HG03457 (cell line): ENCODE data around the gene KCNJ12.
"Not testable (repeated sequence)": the region's sequence is repeated elsewhere in the genome, so short reads cannot be mapped to it uniquely, and the experiment has no call there.

Experiments used
- ATAC-seq: cut with Tn5 transposase; IDR thresholded peaks from one replicate; pipeline ENCODE4 v1.9.1; 2021; ENCODE audit warnings: moderate number of reproducible peaks; ENCODE audit not compliant: unreplicated experiment

Gene KCNJ12

DNA sequence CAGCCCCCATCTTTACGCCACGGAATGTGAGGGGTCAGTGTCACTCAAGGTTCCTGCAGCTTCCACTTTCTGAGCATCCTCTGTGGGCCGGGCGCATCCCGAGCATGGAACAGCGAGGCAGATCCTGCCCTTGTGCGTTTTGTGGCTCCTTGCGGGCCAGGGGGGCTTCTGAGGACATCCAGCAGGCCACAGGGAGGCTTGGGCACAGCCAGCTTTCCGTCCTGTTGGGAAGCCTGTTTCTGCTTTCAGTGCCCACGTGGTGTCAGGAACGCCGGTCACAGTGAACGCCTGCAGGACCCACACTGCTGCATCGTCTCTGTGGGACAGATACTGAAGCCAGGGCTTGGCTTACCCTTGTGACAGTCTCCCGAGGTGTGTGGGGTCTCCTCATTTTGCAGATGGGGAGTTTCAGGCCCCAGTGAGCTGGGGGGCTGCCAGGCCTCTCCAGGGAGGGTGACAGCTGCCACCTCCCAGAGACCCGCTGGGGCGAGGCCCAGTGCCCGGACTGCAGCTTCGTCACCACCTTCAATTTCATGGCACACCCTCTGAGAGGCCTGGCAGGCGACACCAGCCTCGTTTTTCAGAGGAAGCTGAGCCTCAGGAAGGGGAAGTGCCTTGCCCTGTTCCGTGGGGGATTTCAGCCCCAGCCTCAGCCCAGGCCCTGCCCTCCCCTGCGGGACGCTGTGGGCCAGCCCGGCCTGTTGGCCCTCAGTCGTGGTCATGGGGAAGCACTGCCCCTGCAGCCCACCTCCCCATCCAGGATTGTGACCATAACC, 29.0 kb downstream of the KCNJ12 start:
- not testable (repeated sequence) for ATAC-seq

DNA sequence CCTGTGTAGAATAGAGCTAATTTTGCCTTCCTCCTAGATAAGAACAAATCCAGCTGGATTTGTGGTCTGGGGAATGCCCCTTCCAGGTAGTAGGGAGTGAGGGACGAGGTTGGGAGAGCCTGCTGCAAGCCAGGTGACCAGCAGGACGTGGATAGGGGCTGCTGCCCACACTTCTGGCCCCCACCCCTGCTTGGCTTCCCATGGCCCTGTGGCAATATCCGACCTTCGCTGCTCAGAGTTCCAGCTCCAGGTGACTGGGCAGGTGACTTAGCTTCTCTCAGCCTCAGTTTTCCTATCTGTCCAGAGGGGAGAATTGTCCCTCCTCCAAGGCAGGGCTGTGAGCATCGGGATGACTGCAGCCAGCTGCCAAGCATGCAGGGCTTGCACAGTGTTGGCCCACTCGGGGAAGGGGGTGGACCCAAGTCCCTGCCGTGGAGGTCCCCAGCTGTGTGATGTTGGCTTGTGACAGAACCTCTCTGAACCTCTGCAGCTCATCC, 29.8 kb downstream of the KCNJ12 start:
- not testable (repeated sequence) for ATAC-seq

DNA sequence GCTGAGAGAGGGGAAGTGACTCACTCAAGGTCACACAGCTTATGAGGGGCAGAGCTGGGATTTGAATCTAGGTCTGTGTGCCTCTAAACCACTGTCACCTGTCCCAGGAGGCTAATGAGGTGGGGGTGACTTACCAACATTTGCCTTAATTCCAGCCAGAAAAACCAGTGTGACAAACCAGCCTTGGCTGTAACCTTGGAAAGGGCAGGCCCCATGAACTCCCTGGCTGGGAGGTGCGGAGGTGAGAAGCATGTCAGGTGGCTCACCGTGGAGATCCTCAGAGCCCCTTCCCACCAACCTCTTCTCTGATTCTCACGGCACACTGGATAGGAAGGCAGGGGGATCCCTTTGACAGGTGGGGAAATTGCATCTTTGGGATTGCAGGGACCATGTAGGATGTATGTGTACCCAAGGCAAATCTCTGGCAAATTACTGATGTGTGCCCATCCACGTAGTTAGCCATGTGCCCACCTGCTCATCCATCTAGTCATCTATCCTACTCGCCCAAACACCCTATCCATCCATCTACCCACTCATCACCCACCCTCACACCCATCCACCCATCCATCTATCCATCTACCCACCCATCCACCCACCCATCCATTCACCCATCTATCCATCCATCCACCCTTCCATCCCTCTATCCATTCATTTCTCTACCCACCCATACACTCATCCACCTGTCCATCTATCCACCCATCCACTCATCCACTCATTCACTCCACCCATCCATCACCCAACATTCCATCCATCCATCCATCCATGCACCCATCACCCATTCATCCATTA, 30.7 kb downstream of the KCNJ12 start:
- ATAC-seq = not testable (repeated sequence)

DNA sequence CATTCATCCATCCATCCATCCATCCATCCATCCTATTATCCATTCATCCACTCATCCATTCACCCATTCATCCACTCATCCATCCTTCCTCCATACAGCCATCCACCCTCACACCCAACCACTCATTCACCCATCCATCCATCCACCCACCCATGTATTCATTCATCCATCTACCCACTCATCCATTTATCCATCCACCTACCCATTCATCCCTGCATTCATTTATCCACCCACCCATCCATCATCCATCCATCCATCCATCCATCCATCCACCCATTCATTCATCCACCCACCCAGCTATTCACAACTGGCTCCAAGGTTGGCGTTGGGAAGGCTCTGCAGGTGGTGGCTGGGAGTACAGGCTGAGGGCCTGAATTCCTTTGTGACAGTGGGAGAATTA, 31.6 kb downstream of the KCNJ12 start:
- ATAC-seq = not testable (repeated sequence)

DNA sequence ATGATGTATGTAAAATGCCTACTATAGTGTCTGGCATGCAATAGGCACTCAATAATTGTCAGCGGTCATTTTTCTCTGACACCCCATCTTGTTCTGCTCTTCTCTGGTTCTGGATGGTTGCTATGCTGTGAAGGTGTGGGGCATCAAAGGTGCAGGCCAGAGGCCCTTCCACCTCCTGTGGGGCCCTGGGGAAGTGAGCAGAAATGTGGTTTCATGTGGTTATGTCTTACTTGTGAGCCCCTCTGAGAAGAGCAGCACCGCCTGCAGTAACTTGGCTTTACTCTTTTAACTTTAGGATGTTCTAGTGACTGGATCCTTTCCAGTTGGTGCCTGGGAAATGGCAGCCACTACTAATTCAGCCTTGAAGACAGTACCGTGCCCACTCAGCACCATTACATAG, 32.1 kb downstream of the KCNJ12 start:
- ATAC-seq = not testable (repeated sequence)

DNA sequence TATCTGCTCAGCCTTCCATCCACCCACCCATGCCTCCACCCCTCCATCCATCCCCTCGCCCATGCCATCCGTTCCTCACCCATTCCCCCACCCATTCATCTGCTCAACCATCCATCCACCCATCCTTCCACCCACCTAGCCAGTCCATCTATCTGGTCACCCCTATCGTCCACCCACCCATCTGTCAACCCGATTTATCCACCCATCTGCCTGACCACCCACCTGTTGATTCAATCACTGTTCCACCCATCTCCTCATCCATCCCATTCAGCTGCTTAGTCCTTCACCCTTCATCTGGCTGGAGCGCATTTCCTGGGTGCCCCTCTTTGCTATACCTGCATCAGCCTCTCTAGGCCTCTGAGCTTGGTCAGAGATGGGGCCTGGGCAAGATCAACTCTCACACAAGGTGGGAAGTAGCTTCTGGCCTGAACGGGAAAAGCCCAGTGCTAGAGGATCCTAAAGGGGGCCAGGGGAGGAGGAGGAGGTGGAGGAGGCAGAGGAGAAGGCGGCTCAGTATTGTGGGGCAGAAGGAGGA, 32.7 kb downstream of the KCNJ12 start:
- not testable (repeated sequence) for ATAC-seq

DNA sequence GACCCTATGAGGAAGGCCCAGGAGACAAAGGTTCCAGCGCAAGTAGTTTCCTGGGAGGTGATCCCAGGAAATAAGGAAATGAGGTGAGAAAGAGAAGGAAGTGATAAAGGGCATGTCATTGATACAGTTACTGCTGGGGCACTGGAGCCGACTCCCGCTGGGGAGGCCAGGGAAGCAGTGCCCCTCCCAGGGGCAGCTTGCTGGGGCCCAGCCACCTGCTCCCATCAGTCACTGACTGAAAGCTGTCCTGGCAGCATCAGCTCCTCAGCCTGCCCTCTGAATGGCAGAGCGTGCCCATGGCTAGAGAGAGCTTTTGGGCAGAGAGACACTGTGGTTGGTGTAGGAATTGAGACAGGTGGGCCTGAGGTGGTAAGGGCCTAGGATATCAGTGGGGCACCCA, 33.2 kb downstream of the KCNJ12 start:
- not testable (repeated sequence) for ATAC-seq

DNA sequence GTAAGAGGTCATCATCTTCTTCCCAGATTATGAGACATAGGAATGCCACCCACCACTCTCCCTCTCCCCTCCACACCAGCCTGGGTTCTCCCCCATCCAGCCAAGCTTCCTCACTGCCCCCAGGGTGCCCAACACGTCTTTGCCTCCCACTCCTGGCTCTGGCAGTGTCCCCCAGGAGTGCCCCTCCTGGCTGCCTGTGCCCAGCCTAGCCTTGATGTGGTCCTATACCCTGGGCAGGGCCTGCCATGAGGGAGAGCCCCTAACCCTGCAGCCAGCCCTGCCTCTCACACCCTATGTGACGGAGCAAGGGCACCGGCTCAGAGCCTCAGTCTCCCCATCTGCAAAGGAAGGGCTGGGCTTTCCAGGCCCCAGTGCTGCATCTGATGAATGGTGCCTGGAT, 33.8 kb downstream of the KCNJ12 start:
- ATAC-seq = not testable (repeated sequence)

DNA sequence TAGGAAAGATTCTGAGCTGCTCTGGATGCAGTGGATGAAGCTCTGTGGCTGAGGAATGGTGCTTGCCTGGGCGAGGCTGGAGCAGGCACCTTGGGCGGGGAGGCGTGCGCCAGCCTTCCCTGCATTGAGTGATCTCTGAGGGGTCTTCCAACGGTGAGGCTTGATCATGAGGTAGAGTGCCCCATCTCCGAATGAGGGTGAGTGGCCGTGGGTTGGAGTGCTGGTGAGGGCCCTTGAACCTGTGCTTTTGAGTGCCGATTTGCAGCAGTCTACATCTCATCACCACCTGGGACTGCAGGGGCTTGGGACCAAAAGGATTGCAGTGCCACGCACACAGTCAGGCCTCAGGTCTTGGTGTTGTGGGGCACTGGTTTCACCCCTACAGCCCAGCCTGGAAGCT, 34.2 kb downstream of the KCNJ12 start:
- ATAC-seq = not testable (repeated sequence)

DNA sequence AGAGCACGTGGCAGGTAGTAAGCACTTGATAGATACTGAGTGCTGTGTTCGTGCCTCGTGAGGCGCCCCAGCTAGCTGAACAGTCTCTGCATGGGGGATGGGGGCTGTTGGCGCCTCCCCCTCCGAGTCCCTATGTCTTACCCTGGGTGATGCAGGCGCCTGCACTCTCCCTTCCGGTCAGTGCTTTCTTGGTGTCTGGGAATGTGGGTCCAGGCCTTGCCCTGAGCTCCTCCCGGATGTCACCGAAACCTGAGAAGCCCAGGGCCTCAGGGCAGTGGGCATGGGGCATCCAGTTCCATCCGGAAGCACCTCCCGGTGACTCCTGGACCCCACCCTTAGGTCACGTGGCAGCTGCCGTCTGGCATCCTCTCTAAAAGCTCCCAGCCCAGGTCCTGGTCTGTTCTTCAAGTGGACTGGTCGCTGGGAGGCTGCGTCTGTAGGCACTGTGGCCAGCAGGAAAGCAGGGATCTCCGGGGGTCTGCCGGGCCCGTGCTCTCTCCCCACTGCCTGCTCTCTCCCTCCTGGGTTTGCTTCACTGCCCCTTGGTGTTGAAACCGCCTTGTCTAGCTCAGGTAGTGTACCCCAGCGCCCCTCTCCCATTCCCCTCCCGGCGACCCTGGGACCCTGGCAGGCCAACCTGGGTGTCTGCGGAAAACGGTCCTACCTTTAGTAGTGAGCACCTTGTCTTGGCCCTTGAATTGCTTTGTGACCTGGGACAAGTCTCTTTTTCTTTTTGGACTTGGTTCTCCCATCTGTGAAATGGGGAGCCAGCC, 34.9 kb downstream of the KCNJ12 start:
- ATAC-seq = not testable (repeated sequence)

DNA sequence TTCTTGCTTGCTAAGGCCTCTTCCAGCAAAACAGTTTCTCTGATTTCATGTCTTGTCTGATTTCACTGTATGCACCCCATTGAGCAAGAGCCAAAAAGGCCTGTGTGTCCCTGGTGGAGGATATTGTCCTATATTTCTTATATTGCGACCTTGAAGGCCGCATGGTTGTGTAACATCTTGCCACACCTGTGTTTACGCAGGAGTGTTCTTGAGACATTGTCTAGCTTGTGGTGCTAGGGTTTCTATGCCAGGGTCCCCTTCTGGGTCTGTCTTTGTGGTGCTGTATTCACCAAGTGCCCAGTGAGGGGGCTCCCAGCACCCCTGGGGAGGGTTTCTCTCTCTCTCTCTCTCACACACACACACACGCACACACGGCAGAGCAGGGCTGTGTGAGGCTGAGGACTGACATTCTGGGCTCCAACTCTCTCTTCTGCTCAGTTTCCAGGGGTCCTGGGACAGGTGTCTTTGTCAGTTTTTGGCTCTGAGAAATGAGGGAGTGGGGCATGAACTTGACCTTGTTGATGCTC, 35.6 kb downstream of the KCNJ12 start:
- ATAC-seq = not testable (repeated sequence)

DNA sequence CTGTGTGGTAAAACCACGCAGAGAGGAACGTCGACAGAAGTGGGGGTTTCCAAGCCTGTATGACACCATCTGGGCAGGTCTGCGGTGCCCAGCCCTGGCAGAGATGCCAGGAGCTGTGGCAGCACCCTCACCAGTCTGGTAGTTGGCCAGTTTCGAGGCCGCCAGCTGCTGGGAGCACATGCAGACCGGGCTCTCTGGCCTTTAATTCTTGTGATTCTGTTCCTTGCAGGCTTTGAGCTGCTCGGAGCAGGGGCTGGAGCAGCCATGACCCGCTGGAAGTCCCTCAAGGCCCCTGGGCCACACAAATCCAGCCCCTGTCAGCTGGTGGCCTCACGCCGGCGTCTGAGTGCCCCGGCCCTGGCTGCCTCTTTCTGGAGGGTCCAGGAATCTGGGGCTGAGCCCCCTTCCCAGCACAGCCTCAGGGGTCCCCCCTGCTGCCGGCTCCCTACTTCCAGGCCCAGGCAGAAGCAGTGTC, 36.1 kb downstream of the KCNJ12 start:
- ATAC-seq = not testable (repeated sequence)

DNA sequence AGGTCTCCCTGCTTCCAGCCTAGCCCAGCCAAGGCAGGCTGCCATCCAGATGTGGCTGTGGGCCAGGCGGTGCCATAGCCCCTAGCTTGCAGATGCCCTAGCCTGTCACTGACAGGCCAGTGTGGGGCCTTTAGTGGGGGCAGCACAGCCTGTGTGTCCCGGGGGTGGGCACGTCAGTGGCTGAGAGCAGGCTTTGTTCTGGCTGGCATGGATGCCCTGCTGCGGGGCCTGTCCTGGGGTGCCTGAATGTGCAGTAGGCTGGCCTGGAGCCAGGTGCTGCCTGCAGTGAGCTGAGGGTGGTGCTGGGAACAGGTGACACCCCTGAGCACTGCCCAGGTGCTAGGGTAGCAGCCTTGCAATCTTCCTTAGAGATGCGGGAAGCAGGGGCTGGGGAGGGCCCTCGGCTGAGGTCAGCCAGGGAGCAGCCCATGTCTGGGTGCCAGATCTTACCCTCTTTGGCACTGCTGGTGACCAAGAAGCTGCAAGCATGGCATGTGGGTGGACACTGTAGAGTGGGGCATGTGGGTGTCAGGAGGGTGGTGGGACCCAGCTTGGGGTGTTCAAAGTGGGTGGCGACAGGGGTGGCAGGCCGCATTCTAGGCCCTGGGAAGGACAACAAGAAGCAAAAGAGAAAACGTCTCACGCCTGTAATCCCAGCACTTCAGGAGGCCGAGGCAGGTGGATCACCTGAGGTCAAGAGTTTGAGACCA, 37.6 kb downstream of the KCNJ12 start:
- not testable (repeated sequence) for ATAC-seq

DNA sequence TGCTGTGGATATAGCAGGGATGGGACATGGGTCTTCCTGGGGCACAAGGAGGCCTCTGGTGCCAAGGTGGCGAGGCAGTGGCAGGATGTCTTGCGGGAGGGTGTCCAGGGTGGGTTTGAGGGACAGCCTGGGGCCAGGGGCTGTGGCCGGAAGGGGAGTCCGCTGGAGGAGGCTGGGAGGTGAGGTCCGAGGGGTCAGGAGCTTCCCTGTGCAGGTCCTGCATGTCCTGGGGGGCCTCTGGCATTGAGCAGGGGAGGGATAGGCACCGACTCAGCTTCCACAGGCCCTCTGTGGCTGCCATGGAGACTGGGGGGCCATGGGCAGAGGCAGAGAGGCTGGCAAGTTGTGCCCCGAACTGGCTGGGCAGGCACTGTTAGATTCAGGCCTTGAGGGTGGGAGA, 38.5 kb downstream of the KCNJ12 start:
- not testable (repeated sequence) for ATAC-seq

DNA sequence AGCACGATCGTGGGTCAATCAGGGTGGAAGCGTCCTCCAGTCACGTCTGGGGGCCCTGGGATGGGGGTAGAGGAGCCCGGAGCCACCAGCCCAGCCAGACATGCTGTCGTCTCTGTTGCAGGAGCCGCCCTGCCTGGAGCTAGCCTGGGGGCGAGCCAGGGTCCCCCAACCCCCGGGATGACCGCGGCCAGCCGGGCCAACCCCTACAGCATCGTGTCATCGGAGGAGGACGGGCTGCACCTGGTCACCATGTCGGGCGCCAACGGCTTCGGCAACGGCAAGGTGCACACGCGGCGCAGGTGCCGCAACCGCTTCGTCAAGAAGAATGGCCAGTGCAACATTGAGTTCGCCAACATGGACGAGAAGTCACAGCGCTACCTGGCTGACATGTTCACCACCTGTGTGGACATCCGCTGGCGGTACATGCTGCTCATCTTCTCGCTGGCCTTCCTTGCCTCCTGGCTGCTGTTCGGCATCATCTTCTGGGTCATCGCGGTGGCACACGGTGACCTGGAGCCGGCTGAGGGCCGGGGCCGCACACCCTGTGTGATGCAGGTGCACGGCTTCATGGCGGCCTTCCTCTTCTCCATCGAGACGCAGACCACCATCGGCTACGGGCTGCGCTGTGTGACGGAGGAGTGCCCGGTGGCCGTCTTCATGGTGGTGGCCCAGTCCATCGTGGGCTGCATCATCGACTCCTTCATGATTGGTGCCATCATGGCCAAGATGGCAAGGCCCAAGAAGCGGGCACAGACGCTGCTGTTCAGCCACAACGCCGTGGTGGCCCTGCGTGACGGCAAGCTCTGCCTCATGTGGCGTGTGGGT, 39.2 kb downstream of the KCNJ12 start:
- ATAC-seq = not testable (repeated sequence)

DNA sequence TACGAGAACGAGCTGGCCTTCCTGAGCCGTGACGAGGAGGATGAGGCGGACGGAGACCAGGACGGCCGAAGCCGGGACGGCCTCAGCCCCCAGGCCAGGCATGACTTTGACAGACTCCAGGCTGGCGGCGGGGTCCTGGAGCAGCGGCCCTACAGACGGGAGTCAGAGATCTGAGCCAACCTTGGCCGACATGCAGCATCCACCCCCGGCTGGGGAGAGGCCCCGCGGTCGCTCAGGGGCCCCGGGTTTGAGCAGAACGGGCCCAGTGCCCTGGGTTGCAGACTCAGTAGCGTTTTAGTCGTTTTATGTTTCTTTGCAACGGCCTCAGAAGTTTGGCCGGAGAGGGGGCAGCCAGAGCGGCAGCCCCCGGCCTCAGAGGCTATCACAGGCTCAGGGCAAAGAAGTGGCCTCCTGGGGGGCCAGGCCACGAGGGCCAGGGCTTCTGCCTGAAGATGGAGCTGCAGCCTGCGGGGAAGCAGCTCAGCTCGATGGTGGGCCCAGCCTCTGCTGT, 40.4 kb downstream of the KCNJ12 start:
- ATAC-seq = not testable (repeated sequence)

DNA sequence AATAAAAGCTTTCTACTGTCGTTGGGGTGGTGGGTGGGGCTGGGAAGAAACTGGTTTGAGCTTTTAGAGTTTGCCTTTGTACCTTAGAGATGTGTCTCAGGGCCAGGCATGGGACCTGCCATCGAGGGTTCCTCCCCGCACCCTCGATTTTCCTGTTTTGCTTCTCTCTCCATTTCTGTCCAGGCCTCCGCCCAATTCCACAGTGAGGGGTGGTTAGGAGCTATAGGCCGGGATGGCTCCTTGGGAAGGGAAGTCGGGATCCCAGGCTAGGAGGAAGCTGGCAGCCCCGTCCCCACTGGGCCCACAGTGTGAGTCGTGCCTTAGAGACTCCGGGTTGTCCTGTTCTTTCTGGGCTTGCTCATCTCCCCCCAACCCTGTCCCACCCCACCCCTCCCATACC, 41.2 kb downstream of the KCNJ12 start:
- not testable (repeated sequence) for ATAC-seq

DNA sequence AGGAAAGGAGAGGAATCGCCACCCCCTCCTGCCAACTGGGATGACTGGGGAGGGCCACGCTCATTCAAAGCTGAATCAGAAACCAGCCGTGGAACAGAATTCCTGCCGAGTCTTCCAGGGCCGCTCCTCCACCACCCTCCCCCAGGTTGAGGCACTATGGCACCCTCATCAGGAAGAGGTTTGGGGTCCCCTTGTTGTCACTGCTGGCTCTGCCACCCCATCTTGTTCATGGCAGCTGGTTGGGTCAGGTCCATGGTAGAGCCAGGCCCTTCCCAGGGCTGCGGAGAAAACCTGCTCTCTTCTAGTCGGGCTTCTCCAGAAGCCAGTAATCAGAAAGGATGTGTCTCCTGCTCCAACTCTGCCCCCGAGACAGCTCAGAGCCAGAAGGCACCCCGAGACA, 41.8 kb downstream of the KCNJ12 start:
- ATAC-seq = no peak
